Measurements from ENCODE around the gene DCLK3.

GRCh38 chr3:36713904-36714303 lies 50.4 kb downstream of the DCLK3 start:
- TF ChIP-seq CTCF (IDR thresholded peaks at IDR 0.05): no peak
- TF ChIP-seq POLR2AphosphoS5 (IDR thresholded peaks at IDR 0.05): no peak
- TF ChIP-seq POLR2A (IDR thresholded peaks at IDR 0.05): no peak

All from prostate gland (tissue), 2 donors.